Hepatocyte (in vitro differentiated cells): ENCODE measurements around the gene STIM1. TPM values are rescaled to one million over a fixed set of nuclear protein-coding genes. Genes with fewer than 3 reads are reported as not detected.

Source experiments
- DNase-seq: peaks from one replicate; pipeline ENCODE4 v3.0.0-alpha.2; 2016; ENCODE audit warnings: low spot score
- H2AFZ ChIP-seq: fragments of 200-600 bp; sonication (generic); 2 replicates; pipeline ENCODE4 v1.6.0; 2016; ENCODE audit warnings: antibody characterized with exemption, mild to moderate bottlenecking
- H3K27ac ChIP-seq: fragments of 200-600 bp; sonication (generic); 2 replicates; pipeline ENCODE4 v1.5.1; 2016; ENCODE audit warnings: mild to moderate bottlenecking
- H3K27me3 ChIP-seq: fragments of 200-600 bp; sonication (generic); 2 replicates; pipeline ENCODE4 v1.6.1; 2016
- H3K36me3 ChIP-seq: fragments of 200-600 bp; sonication (generic); replicated peaks from 2 replicates; pipeline ENCODE4 v1.5.1; 2016; ENCODE audit warnings: low read depth; ENCODE audit not compliant: insufficient read depth
- H3K4me1 ChIP-seq: fragments of 200-600 bp; sonication (generic); 2 replicates; pipeline ENCODE4 v1.5.1; 2016; ENCODE audit warnings: mild to moderate bottlenecking, moderate library complexity; ENCODE audit not compliant: insufficient read depth
- H3K4me2 ChIP-seq: fragments of 200-600 bp; sonication (generic); 2 replicates; pipeline ENCODE4 v1.6.0; 2016
- H3K4me3 ChIP-seq: fragments of 200-600 bp; sonication (generic); 2 replicates; pipeline ENCODE4 v1.5.1; 2016; ENCODE audit warnings: mild to moderate bottlenecking
- H3K79me2 ChIP-seq: fragments of 200-600 bp; sonication (generic); 2 replicates; pipeline ENCODE4 v1.6.0; 2017; ENCODE audit warnings: mild to moderate bottlenecking
- H3K9me2 ChIP-seq: fragments of 200-600 bp; sonication (generic); replicated peaks from 2 replicates; pipeline ENCODE4 v1.6.0; 2017; ENCODE audit warnings: mild to moderate bottlenecking; ENCODE audit not compliant: insufficient read depth
- H3K9me3 ChIP-seq: fragments of 200-600 bp; sonication (generic); 2 replicates; pipeline ENCODE4 v1.5.1; 2016; ENCODE audit warnings: low read depth, mild to moderate bottlenecking
- H4K20me1 ChIP-seq: fragments of 200-600 bp; sonication (generic); 2 replicates; pipeline ENCODE4 v1.6.0; 2016; ENCODE audit warnings: mild to moderate bottlenecking; ENCODE audit not compliant: insufficient read depth, poor library complexity, severe bottlenecking
- EZH2 ChIP-seq: fragments of 200-600 bp; sonication (generic); IDR thresholded peaks from 2 replicates; pipeline ENCODE4 v1.6.1; 2016; ENCODE audit warnings: antibody characterized with exemption, mild to moderate bottlenecking, borderline replicate concordance
- EZH2phosphoT487 ChIP-seq: fragments of 200-600 bp; sonication (generic); IDR thresholded peaks from one replicate; pipeline ENCODE4 v1.6.1; 2018; ENCODE audit warnings: antibody characterized with exemption, mild to moderate bottlenecking, low read depth, moderate library complexity; ENCODE audit not compliant: unreplicated experiment, severe bottlenecking
- WGBS: methylation state at CpG from one replicate; pipeline ENCODE4 v1.1.6; 2016; ENCODE audit warnings: low lambda C conversion rate; ENCODE audit errors: missing lambda C conversion rate; 5-methylcytosine and 5-hydroxymethylcytosine counted together
- polyA plus RNA-seq: library from polyadenylated mRNA; unstranded; fragments of >200 nt; fragmentation: Nextera tagmentation; extraction: Ambion mirVana; gene quantifications from 2 replicates; pipeline ENCODE4 v1.2.1, GENCODE V29; 2016
- total RNA-seq: library from RNA; depleted of rRNA; stranded (reverse); fragments of >200 nt; gene quantifications from 2 replicates; pipeline ENCODE4 v1.2.3, GENCODE V29; 2014
- TF ChIP-seq, protein P1 (sequence below): fragments of 200-600 bp; sonication (generic); IDR thresholded peaks from 2 replicates; pipeline ENCODE4 v1.5.1; 2016; ENCODE audit warnings: antibody characterized with exemption, mild to moderate bottlenecking; ENCODE audit not compliant: poor library complexity

Gene STIM1
- total and polyA plus RNA-seq, 2 experiments from 2014 or later = 18.5 to 19.6 TPM

- Histone ChIP-seq H3K27me3 (no peaks in the 10 kb centered on the region), H3K9me3 (no peaks in the 10 kb centered on the region), H2AFZ (no peak overlapping the region), H3K4me3 (no peak overlapping the region), H3K27ac (no peak overlapping the region), H3K4me2 (no peak overlapping the region), H3K36me3 (no peaks in the 10 kb centered on the region), H3K9me2 (no peaks in the 10 kb centered on the region), H3K4me1 (no peaks in the 10 kb centered on the region), H4K20me1 (no peaks in the 10 kb centered on the region), H3K79me2 (peaks cover 31% of the 10 kb centered on the region)
- DNase-seq = no peak
- TF ChIP-seq EZH2 (no peak), EZH2phosphoT487 (no peak)
- TF ChIP-seq, protein P1, sequence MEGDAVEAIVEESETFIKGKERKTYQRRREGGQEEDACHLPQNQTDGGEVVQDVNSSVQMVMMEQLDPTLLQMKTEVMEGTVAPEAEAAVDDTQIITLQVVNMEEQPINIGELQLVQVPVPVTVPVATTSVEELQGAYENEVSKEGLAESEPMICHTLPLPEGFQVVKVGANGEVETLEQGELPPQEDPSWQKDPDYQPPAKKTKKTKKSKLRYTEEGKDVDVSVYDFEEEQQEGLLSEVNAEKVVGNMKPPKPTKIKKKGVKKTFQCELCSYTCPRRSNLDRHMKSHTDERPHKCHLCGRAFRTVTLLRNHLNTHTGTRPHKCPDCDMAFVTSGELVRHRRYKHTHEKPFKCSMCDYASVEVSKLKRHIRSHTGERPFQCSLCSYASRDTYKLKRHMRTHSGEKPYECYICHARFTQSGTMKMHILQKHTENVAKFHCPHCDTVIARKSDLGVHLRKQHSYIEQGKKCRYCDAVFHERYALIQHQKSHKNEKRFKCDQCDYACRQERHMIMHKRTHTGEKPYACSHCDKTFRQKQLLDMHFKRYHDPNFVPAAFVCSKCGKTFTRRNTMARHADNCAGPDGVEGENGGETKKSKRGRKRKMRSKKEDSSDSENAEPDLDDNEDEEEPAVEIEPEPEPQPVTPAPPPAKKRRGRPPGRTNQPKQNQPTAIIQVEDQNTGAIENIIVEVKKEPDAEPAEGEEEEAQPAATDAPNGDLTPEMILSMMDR = no peak
- 100% methylated on average over 1 of the region's 1 CpG for WGBS
These were observed 35.3 kb downstream of the STIM1 start for GRCh38 chr11:3890806-3891205.

GRCh38 chr11:3891751-3892150 is 36.3 kb downstream of the STIM1 start:
- no peak overlapping the region for H2AFZ ChIP-seq
- TF ChIP-seq, protein P1 = no peak
- TF ChIP-seq EZH2phosphoT487 (no peak), EZH2 (no peak)
- peaks cover 27% of the 10 kb centered on the region for H3K79me2 ChIP-seq
- WGBS = 100% methylated on average over 1 of the region's 1 CpG
- H3K4me3 ChIP-seq = no peak overlapping the region
- H3K36me3 ChIP-seq = no peaks in the 10 kb centered on the region
- no peaks in the 10 kb centered on the region for H3K4me1 ChIP-seq
- H4K20me1 ChIP-seq = no peaks in the 10 kb centered on the region
- no peak overlapping the region for H3K27ac ChIP-seq
- H3K27me3 ChIP-seq = no peaks in the 10 kb centered on the region
- no peak for DNase-seq
- H3K4me2 ChIP-seq = no peak overlapping the region
- H3K9me2 ChIP-seq = no peaks in the 10 kb centered on the region
- H3K9me3 ChIP-seq = no peaks in the 10 kb centered on the region

DNA sequence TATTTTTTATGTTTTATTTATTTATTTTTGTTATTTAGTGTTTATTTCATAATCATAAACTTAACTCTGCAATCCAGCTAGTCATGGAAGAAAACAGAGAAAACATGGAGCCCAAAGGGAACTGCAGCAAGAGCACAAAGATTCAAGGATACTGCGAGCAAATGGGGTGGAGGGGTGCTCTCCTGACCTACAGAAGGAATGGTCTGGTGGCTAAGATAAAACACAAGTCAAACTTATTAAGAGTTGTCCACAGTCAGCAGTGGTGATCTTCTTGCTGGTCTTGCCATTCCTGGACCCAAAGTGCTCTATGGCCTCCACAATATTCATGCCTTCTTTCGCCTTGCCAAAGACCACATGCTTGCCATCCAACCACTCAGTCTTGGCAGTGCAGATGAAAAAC is 36.7 kb downstream of the STIM1 start:
- H3K27me3 ChIP-seq = no peaks in the 10 kb centered on the region
- peaks cover 31% of the 10 kb centered on the region for H3K79me2 ChIP-seq
- no peaks in the 10 kb centered on the region for H3K4me1 ChIP-seq
- H3K4me2 ChIP-seq = no peak overlapping the region
- H3K9me3 ChIP-seq = no peaks in the 10 kb centered on the region
- H3K4me3 ChIP-seq = no peak overlapping the region
- TF ChIP-seq EZH2 (no peak), EZH2phosphoT487 (no peak)
- TF ChIP-seq, protein P1 = no peak
- DNase-seq = no peak
- H3K36me3 ChIP-seq = no peaks in the 10 kb centered on the region
- no peak overlapping the region for H3K27ac ChIP-seq
- H3K9me2 ChIP-seq = no peaks in the 10 kb centered on the region
- 98% methylated on average over 2 of the region's 2 CpGs for WGBS
- H2AFZ ChIP-seq = no peak overlapping the region
- no peaks in the 10 kb centered on the region for H4K20me1 ChIP-seq

DNA sequence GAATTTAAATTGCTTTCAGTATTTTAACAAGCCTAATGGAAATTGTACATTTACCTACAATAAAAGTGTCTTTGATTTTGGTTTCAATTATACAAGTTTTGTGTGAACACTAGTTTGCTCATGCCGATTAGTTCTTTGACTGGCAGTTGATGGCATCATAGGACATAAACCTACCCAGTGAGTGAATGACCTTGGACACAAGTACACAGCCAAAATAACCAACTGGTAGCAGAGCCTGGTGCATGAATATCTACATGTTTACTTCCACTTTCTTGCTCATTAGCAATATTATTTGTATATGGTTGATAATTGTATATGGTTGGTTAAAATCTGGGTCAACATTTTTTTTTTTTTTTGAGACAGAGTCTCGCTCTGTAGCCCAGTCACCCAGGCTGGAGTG is 37.8 kb downstream of the STIM1 start:
- H3K9me3 ChIP-seq = no peaks in the 10 kb centered on the region
- H3K4me1 ChIP-seq = no peaks in the 10 kb centered on the region
- H3K27ac ChIP-seq = no peak overlapping the region
- TF ChIP-seq, protein P1 = no peak
- TF ChIP-seq EZH2 (no peak), EZH2phosphoT487 (no peak)
- 94% methylated on average over 2 of the region's 2 CpGs for WGBS
- peaks cover 32% of the 10 kb centered on the region for H3K79me2 ChIP-seq
- H3K4me2 ChIP-seq = no peak overlapping the region
- DNase-seq = no peak
- no peaks in the 10 kb centered on the region for H3K36me3 ChIP-seq
- no peaks in the 10 kb centered on the region for H4K20me1 ChIP-seq
- H3K27me3 ChIP-seq = no peaks in the 10 kb centered on the region
- H3K9me2 ChIP-seq = no peaks in the 10 kb centered on the region
- H2AFZ ChIP-seq = no peak overlapping the region
- no peak overlapping the region for H3K4me3 ChIP-seq
